HEK293 (cell line): ENCODE data around the gene CREBBP.

Experiments used
- CTCF ChIA-PET: fragments of 350-600 bp; formaldehyde crosslinking; extraction: SDS; loops from one replicate; lab custom pipeline; 2021; ENCODE audit warnings: antibody characterized with exemption; lab: Yijun Ruan, JAX
- POLR2A ChIA-PET: fragments of 300-600 bp; formaldehyde crosslinking; extraction: SDS; loops from one replicate; lab custom pipeline; 2020; ENCODE audit warnings: antibody characterized with exemption, inconsistent platforms; lab: Yijun Ruan, JAX
- H3K27ac ChIP-seq: fragments of 200-500 bp; sonication (Bioruptor generic); 2 replicates; pipeline ENCODE4 v1.5.1; 2014; ENCODE audit warnings: low read depth, low read length, control low read depth, inconsistent platforms; ENCODE audit errors: extremely low read depth
- H3K36me3 ChIP-seq, 2 experiments: fragments of 200-500 bp in 1 of 2; sonication (Bioruptor generic) in 1 of 2; 1 replicate in 1 of 2; 2 replicates in 1 of 2; pipeline ENCODE4 v1.5.1; 2014 to 2017; ENCODE audit warnings: inconsistent platforms in 2 of 2, low read length in 2 of 2; ENCODE audit not compliant: control insufficient read depth in 2 of 2, insufficient read depth in 1 of 2
- H3K4me1 ChIP-seq: fragments of 200-500 bp; sonication (Bioruptor generic); 2 replicates; pipeline ENCODE4 v1.5.1; 2014; ENCODE audit warnings: mild to moderate bottlenecking, low read length, inconsistent platforms; ENCODE audit not compliant: control insufficient read depth, insufficient read depth
- H3K4me3 ChIP-seq: 2 replicates; pipeline ENCODE4 v1.5.1; 2011; ENCODE audit warnings: low read depth, mild to moderate bottlenecking, control low read depth, low read length, moderate library complexity
- H3K9me3 ChIP-seq: fragments of 200-500 bp; sonication (Bioruptor generic); 2 replicates; pipeline ENCODE4 v1.5.1; 2014; ENCODE audit warnings: low read depth, low read length, inconsistent platforms; ENCODE audit not compliant: control insufficient read depth, insufficient read depth
- GFI1B ChIP-seq: fragments of 450-650 bp; formaldehyde crosslinking; IDR thresholded peaks from 2 replicates; pipeline ENCODE4 v1.5.1; 2016; ENCODE audit warnings: missing biosample characterization, missing genetic modification characterization
- GLI4 ChIP-seq: fragments of 450-650 bp; formaldehyde crosslinking; IDR thresholded peaks from 2 replicates; pipeline ENCODE4 v1.5.1; 2016; ENCODE audit warnings: missing biosample characterization, missing genetic modification characterization
- YY1 ChIP-seq: fragments of 450-650 bp; formaldehyde crosslinking; IDR thresholded peaks from 2 replicates; pipeline ENCODE4 v1.5.1; 2018; ENCODE audit warnings: missing biosample characterization, missing genetic modification characterization
- ZBTB20 ChIP-seq: fragments of 450-650 bp; formaldehyde crosslinking; IDR thresholded peaks from 2 replicates; pipeline ENCODE4 v1.5.1; 2016; ENCODE audit warnings: missing biosample characterization, missing genetic modification characterization
- ZBTB6 ChIP-seq: fragments of 450-650 bp; formaldehyde crosslinking; IDR thresholded peaks from 2 replicates; pipeline ENCODE4 v1.5.1; 2017; ENCODE audit warnings: missing biosample characterization, missing genetic modification characterization
- ZNF2 ChIP-seq: fragments of 450-650 bp; formaldehyde crosslinking; IDR thresholded peaks from 2 replicates; pipeline ENCODE4 v1.5.1; 2016; ENCODE audit warnings: missing biosample characterization, missing genetic modification characterization
- ZNF202 ChIP-seq: fragments of 450-650 bp; formaldehyde crosslinking; IDR thresholded peaks from 2 replicates; pipeline ENCODE4 v1.5.1; 2016; ENCODE audit warnings: missing biosample characterization, missing genetic modification characterization, borderline replicate concordance
- ZNF311 ChIP-seq: fragments of 450-650 bp; formaldehyde crosslinking; IDR thresholded peaks from 2 replicates; pipeline ENCODE4 v1.5.1; 2017; ENCODE audit warnings: missing biosample characterization, missing genetic modification characterization, borderline replicate concordance
- ZNF350 ChIP-seq: fragments of 450-650 bp; formaldehyde crosslinking; IDR thresholded peaks from 2 replicates; pipeline ENCODE4 v1.5.0; 2017; ENCODE audit warnings: missing biosample characterization, mild to moderate bottlenecking, missing genetic modification characterization
- ZNF488 ChIP-seq: fragments of 450-650 bp; formaldehyde crosslinking; IDR thresholded peaks from 2 replicates; pipeline ENCODE4 v1.5.1; 2016; ENCODE audit warnings: missing biosample characterization, missing genetic modification characterization
- ZNF518A ChIP-seq: fragments of 450-650 bp; formaldehyde crosslinking; conservative IDR thresholded peaks from 2 replicates; pipeline ENCODE4 v1.5.1; 2016; ENCODE audit warnings: low read depth, missing biosample characterization, missing genetic modification characterization
- ZNF521 ChIP-seq: fragments of 450-650 bp; formaldehyde crosslinking; IDR thresholded peaks from 2 replicates; pipeline ENCODE4 v1.5.1; 2017; ENCODE audit warnings: missing biosample characterization, mild to moderate bottlenecking, missing genetic modification characterization
- ZNF585B ChIP-seq: fragments of 450-650 bp; formaldehyde crosslinking; IDR thresholded peaks from 2 replicates; pipeline ENCODE4 v1.5.1; 2016; ENCODE audit warnings: missing biosample characterization, missing genetic modification characterization
- ZNF837 ChIP-seq: fragments of 450-650 bp; formaldehyde crosslinking; IDR thresholded peaks from 2 replicates; pipeline ENCODE4 v1.5.1; 2016; ENCODE audit warnings: missing biosample characterization, missing genetic modification characterization
- TF ChIP-seq, protein P1 (sequence below): fragments of 450-650 bp; formaldehyde crosslinking; IDR thresholded peaks from 2 replicates; pipeline ENCODE4 v1.5.1; 2016; ENCODE audit warnings: missing biosample characterization, missing genetic modification characterization
- TF ChIP-seq, protein P2 (sequence below): fragments of 450-650 bp; formaldehyde crosslinking; IDR thresholded peaks from 2 replicates; pipeline ENCODE4; 2016; ENCODE audit warnings: missing biosample characterization, missing genetic modification characterization

CREBBP gene

GRCh38 chr16:3776316-3776715 is 104.2 kb downstream of the CREBBP start:
- H3K4me1 ChIP-seq: peaks cover 4% of the 10 kb centered on the region
- H3K4me3 ChIP-seq: no peak overlapping the region
- no peak overlapping the region for H3K27ac ChIP-seq
- ChIA-PET POLR2A (no interaction called here), CTCF (interaction anchor here (1.0 kb wide), 1 partner anchor 20 kb away, joined by 3 read pairs; no protein-coding TSS in a partner anchor)
- H3K9me3 ChIP-seq: no peaks in the 10 kb centered on the region
- TF ChIP-seq ZBTB6 (tag by site-specific recombination) (no peak), YY1 (tag by site-specific recombination) (no peak), ZNF2 (tag by site-specific recombination) (no peak), ZNF837 (no peak), ZNF202 (tag by site-specific recombination) (no peak), ZNF585B (tag by site-specific recombination) (no peak), ZNF311 (tag by site-specific recombination) (no peak), ZNF521 (tag by site-specific recombination) (no peak), ZNF350 (tag by site-specific recombination) (no peak), GFI1B (tag by site-specific recombination) (no peak), GLI4 (tag by site-specific recombination) (no peak), ZBTB20 (tag by site-specific recombination) (no peak), ZNF488 (tag by site-specific recombination) (no peak)
- TF ChIP-seq, protein P1, sequence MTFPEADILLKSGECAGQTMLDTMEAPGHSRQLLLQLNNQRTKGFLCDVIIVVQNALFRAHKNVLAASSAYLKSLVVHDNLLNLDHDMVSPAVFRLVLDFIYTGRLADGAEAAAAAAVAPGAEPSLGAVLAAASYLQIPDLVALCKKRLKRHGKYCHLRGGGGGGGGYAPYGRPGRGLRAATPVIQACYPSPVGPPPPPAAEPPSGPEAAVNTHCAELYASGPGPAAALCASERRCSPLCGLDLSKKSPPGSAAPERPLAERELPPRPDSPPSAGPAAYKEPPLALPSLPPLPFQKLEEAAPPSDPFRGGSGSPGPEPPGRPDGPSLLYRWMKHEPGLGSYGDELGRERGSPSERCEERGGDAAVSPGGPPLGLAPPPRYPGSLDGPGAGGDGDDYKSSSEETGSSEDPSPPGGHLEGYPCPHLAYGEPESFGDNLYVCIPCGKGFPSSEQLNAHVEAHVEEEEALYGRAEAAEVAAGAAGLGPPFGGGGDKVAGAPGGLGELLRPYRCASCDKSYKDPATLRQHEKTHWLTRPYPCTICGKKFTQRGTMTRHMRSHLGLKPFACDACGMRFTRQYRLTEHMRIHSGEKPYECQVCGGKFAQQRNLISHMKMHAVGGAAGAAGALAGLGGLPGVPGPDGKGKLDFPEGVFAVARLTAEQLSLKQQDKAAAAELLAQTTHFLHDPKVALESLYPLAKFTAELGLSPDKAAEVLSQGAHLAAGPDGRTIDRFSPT (tag by site-specific recombination): no peak
- TF ChIP-seq, protein P2, sequence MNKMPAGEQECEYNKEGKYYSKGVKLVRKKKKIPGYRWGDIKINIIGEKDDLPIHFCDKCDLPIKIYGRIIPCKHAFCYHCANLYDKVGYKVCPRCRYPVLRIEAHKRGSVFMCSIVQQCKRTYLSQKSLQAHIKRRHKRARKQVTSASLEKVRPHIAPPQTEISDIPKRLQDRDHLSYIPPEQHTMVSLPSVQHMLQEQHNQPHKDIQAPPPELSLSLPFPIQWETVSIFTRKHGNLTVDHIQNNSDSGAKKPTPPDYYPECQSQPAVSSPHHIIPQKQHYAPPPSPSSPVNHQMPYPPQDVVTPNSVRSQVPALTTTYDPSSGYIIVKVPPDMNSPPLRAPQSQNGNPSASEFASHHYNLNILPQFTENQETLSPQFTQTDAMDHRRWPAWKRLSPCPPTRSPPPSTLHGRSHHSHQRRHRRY (tag by site-specific recombination): no peak
- peaks cover 18 to 86% of the 10 kb centered on the region in 2 experiments for H3K36me3 ChIP-seq

GRCh38 chr16:3774819-3775218 is 105.7 kb downstream of the CREBBP start:
- peaks cover 4% of the 10 kb centered on the region for H3K4me1 ChIP-seq
- POLR2A ChIA-PET: no interaction called here
- H3K27ac ChIP-seq: no peak overlapping the region
- H3K4me3 ChIP-seq: no peak overlapping the region
- H3K9me3 ChIP-seq: no peaks in the 10 kb centered on the region
- peaks cover 27 to 86% of the 10 kb centered on the region in 2 experiments for H3K36me3 ChIP-seq
- no peak for TF ChIP-seq ZNF518A (tag by site-specific recombination)
- CTCF ChIA-PET: no interaction called here
